CD4-positive, alpha-beta T cell treated with Interleukin-10 for 1 hour (primary cell): Measurements from ENCODE around the gene HTT-AS.
"Not testable (repeated sequence)": the region's sequence is repeated elsewhere in the genome, so short reads cannot be mapped to it uniquely, and the experiment has no call there.

Source experiments
- DNase-seq: peaks from one replicate; pipeline ENCODE4 v3.0.0-alpha.2; 2020

Gene HTT-AS

DNA sequence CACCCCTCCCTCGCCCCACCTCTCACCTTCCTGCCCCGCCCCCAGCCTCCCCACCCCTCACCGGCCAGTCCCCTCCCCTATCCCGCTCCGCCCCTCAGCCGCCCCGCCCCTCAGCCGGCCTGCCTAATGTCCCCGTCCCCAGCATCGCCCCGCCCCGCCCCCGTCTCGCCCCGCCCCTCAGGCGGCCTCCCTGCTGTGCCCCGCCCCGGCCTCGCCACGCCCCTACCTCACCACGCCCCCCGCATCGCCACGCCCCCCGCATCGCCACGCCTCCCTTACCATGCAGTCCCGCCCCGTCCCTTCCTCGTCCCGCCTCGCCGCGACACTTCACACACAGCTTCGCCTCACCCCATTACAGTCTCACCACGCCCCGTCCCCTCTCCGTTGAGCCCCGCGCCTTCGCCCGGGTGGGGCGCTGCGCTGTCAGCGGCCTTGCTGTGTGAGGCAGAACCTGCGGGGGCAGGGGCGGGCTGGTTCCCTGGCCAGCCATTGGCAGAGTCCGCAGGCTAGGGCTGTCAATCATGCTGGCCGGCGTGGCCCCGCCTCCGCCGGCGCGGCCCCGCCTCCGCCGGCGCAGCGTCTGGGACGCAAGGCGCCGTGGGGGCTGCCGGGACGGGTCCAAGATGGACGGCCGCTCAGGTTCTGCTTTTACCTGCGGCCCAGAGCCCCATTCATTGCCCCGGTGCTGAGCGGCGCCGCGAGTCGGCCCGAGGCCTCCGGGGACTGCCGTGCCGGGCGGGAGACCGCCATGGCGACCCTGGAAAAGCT, at the start of gene HTT-AS, which contains the start of gene HTT:
Gene HTT-AS, minus strand, starts transcription at position 461 of the 768 bp plus-strand sequence.
Gene HTT, plus strand, starts transcription at position 604 of the 768 bp plus-strand sequence. Its CDS starts 145 bp downstream, at position 749.
- DNase-seq, result peak; percentile 96

DNA sequence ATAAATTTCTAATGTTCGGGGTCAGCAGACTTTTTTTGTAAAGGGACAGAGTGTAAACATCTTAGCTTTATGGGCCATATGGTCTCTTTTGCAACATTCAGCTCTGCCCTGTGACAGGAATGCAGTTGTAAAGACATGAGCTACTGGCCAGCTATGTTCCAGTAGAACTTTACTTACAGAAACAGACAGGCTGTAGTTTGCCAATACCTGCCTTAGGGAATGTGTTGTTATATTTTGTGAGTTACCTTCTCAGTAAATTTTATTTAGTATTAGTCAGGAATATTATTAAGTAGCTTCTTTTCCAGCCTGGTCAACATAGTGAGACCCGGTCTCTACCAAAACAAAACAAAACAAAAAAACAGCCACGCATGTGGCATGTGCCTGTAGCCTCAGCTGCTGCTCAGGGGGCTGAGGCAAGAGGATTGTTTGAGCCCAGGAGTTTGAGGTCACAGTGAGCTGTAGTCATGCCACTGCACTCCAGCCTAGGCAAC, 48.9 kb upstream of the HTT-AS start:
- no peak for DNase-seq

DNA sequence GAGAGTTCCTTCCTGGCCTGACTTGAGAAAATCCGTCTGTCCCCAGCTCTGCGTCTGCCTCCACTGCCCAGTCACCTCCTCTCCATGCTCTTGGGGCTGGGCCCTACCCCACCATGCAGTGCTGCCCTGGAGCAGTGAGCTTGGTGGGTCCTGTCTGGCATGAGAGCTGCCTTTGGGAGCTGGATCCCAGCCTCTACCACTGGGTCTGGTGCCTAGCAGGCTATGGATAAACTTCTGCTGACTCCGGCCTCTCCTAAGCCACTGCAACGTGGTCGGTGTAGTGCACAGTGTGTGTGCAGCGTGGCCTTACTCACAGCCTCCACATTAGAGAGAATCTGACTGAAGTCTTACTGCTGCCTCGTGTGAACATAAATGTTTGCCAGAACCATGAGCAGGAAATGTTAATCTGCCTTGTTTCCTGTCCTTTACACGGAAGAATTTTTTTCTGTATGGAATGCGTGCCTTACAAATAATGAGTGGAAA, 47.8 kb upstream of the HTT-AS start:
- no peak for DNase-seq

DNA sequence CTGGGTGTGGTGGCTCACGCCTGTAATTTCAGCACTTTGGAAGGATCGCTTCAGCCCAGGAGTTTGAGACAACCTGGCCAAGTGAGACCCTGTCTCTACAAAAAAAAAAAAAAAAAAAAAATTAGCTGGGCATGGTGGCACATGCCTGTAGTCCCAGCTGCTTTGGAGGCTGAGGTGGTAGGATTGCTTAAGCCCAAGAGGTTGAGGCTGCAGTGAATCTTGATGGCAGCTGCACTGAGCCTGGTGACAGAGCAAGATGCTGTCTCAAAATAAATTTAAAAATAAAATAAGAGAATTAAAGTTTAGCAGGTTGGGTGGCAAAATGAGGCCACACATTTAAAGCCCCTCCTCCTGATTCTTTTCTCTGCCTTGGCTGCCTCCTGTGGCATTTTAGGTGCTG, 47.3 kb upstream of the HTT-AS start:
- no peak for DNase-seq

DNA sequence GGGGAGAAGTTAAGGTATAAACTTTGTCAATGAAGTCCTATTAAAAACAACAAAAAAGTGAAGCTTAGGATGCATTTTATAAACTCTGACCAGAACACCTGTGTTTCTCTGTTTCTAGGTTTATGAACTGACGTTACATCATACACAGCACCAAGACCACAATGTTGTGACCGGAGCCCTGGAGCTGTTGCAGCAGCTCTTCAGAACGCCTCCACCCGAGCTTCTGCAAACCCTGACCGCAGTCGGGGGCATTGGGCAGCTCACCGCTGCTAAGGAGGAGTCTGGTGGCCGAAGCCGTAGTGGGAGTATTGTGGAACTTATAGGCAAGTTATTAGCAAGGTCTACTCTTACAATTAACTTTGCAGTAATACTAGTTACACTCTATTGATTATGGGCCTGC, 46.8 kb upstream of the HTT-AS start:
- no peak for DNase-seq

DNA sequence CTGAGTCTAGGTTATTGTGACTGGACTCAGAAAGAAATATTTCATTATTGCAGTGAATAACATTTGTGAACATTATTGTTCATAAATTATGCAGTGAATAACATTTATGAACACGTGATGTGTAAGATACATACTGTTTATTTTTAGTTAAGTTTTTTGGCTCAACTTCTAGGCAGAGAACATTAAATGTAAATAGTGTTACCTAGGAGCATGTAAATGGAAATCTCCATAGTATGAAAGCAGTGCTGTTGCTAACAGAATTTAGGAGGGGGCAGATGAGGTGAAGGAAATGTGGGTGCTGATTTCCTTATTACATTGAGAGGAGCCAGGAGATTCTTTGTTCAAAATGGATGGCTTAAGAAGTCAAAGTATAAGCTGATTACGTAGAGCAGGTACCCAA, 45.1 kb upstream of the HTT-AS start:
- no peak for DNase-seq

DNA sequence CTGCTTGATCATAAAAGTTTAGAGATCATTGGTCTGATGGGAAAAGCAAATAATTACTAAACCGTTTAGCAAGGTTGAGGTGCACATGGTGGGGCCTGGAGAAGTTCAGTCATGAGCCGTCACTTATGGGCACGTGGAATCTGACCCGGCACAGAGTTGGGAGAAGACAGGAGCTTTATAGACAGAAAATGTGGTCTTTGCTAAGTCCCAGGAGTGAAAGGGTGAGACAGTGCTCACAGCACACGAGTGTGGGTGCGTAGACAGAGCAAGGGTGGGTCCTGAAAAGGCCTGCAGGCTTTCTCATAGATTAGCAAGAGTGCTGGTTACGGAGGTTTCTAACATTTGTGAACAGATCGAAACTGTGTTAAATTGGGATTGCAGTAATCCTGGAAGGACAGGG, 44.0 kb upstream of the HTT-AS start:
- DNase-seq, result no peak

DNA sequence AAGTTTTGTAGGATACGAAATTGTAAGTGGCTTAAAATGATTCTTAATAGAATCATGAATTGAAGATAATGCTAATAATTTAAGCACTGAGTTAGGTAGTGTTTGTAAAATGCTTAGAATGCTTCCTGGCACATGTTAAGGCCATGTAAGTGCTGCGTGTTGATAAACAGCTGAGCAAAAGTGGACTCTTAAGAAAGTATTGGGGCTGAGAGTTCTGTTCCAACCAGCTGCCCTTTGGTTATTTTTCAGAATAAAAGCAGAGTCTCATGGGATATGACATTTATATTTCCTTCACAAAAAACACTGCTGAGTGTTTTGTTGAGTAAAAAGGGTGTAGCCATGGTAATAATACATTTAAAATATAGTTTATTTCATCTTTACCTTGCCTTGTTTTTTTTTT, 42.6 kb upstream of the HTT-AS start:
- no peak for DNase-seq

DNA sequence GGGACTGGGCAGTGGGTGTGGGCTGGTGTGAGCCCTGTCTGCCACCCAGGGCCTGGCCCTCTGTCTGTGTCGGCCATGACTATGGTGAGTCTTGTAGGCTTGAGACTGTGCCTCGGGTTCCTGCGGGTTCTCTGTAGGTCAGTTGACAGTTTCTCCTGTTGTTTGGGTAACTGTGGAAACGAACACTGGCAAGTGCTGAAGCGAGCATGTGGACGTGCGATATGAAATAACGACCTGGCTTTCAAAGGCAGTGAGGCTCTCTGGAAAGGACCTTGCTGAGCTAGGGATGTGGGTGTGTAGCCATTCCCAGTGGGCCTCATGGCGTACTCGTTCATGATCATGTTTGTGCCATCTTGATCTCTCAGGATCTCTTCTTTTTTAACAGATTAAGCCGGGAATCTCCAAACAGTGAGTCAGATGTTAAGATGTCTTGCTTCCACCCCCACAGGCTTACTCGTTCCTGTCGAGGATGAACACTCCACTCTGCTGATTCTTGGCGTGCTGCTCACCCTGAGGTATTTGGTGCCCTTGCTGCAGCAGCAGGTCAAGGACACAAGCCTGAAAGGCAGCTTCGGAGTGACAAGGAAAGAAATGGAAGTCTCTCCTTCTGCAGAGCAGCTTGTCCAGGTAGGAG, 41.4 kb upstream of the HTT-AS start:
- DNase-seq, result no peak

DNA sequence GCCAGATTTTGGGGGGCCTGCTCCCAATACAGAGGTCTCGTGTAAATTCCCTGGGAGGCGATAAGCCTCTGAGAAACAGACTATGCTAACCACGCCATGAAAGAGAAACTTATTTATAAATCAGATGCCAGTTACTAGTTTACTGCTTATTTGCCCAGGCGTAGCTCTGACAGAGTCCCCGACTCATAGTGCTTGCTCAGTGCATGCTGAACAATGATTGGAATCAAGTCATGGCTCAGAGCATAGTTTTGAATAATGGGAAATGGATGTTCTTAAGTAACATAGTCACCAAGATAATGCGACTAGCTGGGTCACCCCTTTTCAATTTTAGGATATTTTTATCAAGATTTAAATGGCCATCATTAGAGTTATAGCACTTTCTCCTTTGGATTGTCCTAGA, 40.0 kb upstream of the HTT-AS start:
- no peak for DNase-seq

DNA sequence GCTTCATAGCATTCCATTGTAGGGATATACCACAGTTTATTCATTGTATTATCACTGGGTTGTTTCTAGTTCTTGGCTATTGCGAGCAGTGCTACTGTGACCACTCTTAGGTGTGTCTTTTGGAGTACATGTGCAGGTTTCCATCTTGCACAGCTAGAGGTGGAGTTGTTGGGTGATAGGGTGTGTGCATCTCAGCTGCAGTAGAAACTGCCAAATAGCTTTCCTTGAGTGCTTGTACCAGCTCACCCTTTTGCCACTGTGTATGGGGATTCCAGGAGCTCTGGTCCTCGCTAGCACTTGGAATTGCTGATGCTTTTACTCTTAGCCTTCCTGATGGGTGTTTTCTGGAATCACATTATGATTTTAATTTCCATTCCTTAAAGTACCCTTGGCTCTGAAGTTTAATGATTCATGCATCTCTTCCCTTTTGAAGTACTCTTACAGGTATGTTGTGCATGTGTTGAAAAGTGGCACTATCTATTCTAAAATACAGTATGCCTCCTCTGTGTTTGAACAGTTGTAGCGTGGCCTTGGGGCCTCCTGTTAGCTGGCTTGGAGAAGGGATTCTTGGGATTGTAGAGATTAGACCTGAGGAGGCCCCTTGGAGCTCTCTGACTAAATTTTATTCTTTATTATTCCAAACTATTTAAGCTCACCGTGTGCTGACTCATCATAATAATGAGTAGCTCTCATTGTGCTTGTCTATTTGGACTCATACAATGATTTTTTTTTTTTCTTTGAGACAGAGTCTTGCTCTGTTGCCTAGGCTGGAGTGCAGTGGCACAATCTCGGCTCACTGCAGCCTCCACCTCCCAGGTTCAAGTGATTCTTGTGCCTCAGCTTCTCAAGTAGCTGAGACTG, 38.5 kb upstream of the HTT-AS start:
- no peak for DNase-seq

DNA sequence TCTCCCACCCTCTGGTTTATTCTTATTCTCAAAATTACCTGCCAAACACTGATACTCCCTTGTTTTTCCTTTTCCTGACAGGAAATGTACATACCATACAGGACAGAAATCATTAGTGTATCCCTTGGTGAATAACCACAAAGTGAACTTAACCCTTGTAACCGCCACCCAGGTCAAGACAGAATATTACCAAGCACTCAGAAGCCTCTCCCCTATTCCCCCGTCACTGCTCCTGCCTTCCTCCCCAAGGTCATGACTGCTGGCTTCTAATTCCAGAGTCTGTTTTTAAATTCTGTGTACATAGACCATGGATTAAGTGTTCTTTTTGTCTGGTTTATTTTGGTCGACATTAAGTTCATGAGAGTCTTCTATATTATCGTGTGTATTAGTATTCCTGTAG, 37.9 kb upstream of the HTT-AS start:
- no peak for DNase-seq

DNA sequence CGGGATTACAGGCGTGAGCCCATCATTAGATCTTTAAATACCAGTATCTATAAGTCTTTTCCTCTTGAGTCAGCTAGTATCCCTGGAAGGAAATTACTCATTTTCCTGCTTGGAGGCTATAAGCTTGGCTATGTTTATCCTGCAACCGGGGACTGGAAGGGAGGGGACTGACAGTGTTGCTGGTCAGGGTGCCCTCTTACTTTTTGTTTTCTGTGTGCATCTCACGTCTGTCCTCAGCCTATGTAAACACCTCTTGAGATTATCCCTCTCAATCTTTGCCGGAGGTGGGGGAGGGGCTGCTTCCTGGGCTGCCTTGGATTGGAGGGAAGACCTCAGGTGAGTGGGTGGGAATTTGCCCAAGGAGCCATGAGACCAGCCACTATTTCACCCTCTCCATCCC, 37.1 kb upstream of the HTT-AS start:
- DNase-seq, result no peak

DNA sequence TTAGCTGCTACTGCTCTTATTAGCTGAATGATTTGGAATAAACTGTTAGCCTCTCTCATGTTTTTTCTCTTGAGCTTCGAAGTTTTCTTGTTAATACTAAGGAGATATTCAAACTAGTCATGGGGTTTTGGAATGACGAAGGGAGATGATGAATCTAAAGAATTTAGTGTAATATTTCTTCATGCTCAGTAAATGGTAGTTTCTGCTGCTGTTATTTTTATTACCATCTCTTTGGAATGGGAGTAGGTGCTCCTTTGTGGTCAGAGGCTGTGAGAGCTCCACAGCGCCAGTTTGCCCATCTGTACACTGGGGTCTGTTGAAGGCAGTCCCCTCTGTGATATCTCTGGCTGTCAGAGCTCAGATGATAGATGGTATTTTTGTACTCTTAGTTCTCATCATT, 33.9 kb upstream of the HTT-AS start:
- DNase-seq, result no peak

DNA sequence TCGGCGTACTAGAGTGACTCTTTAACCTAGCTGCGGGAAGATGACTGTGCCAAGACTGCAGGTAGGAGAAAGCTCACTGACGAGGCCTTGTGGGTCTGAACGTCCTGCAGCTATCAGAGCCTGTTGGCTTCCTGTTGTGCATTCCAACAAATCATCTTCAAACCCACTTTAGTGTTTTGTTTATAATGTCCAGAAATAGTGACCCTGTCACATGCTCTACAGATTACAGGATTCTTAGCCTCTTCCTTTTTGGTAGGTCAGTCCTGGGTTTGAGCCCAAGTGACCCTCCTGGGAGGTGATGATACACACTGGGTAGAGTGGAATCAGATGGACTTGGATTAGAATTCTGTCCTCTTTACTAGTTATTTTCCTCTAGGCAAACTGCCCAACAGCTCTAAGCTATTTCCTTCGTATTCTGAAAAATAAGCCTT, 33.4 kb upstream of the HTT-AS start:
- no peak for DNase-seq

DNA sequence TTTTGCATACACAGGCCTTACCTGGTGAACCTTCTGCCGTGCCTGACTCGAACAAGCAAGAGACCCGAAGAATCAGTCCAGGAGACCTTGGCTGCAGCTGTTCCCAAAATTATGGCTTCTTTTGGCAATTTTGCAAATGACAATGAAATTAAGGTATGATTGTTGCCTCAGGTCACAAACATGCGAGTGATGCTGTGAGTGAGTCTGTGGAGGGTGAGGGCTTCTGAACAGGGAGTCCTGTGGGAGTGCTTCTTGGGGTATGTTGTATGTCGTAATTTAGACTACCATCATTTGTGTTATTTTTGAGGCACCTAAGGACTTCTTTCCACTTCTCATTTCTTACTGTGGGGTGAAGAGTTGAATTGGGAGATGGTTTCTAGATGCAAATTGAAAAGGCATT, 32.9 kb upstream of the HTT-AS start:
- DNase-seq, result no peak

DNA sequence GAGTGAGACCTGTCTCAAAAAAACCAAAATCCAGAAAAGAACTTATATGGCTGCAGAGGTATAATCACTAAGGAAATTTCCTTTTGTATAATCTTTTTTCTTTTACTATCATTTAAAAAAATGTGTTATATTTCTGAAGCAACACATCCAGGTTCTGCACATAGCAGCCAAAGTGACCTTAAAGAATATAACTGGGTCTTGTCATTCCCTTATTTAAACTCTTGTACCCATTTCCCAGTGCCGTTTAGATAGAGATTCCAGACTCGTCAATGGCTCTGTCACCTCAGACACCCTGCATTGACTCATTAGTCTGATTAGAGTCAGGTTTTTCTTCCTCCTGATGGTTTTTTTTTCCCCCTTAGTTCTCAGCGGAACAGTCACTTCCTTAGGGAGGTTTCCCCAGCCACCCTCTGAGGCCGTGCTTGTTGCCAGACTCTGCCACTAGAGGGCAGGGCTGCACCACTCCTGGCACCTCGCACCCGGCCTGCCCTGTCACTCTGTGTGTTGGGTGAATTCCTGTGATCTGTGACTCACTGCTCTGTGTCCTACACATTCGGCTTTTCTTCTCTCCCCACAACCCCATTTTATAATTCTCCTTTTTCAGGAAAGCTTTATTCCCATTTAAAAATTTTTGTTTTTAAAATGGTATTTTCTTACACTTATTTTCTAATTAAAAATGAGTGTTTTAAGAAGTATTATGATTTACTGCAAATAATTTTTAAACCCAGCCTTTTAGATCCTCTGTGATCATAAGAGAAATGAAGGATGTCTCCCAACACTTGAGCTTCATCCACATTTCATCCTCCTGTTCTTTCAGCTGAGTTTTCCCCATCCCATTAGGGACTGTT, 32.2 kb upstream of the HTT-AS start:
- DNase-seq, result peak; percentile 83

DNA sequence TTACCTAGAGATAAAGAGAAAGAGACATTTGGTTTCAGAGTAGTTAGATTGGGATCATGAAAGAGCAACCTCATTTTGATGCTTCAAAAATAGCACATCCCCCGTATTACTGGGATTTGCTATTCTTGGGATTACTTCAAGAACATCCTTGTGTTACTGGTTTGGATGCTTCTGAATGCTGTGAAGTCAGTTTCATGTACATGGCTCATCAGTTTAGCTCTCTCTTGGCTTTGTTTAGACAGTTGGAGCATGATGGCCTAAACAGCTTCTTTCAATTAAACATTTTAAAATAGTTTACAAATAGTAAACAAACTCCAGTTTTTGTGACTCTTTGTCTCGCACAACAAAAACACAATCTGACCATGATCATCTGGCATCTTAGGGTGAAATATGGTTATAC, 24.0 kb upstream of the HTT-AS start:
- no peak for DNase-seq

DNA sequence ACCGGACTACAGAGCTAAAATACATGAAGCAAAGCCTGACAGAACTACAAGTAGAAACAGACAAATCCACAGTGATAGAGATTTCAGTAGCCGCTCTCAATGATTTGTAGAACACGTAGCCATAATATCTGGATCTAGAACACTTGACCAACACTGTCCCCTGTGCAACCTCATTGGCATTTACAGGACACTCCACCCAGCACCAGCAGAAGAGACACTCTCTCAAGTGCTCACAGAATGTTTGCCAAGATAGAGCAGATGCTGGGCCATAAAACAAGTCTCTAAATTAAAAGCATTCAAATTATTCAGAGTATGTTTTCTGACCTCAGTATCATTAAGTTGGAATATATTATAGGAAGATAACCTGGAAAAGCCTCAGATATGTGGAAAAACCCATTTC, 21.9 kb upstream of the HTT-AS start:
- no peak for DNase-seq

DNA sequence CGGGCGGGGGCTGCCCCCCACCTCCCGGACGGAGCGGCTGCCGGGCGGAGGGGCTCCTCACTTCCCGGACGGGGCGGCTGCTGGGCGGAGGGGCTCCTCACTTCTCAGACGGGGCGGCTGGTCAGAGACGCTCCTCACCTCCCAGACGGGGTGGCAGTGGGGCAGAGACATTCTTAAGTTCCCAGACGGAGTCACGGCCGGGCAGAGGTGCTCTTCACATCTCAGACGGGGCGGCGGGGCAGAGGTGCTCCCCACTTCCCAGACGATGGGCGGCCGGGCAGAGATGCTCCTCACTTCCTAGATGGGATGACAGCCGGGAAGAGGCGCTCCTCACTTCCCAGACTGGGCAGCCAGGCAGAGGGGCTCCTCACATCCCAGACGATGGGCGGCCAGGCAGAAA, 20.4 kb upstream of the HTT-AS start:
- not testable (repeated sequence) for DNase-seq

DNA sequence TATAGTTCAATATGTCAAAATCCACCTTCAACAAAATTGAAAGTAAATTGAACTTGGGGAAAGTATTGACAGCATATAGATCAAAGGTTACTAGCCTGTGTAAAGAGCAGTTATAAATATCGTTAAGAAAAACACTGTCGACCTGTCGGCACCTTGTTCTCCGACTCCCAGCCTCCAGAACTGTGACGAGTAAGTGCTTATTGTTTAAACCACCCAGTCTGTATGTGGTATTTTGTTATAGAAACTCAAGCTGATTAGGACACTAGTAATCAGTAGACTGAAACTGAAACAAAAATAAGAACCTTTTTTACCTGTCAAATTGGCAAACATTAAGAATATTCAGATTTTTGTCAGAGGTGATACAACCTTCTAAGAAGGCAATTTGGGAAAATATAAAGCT, 17.1 kb upstream of the HTT-AS start:
- DNase-seq, result no peak

DNA sequence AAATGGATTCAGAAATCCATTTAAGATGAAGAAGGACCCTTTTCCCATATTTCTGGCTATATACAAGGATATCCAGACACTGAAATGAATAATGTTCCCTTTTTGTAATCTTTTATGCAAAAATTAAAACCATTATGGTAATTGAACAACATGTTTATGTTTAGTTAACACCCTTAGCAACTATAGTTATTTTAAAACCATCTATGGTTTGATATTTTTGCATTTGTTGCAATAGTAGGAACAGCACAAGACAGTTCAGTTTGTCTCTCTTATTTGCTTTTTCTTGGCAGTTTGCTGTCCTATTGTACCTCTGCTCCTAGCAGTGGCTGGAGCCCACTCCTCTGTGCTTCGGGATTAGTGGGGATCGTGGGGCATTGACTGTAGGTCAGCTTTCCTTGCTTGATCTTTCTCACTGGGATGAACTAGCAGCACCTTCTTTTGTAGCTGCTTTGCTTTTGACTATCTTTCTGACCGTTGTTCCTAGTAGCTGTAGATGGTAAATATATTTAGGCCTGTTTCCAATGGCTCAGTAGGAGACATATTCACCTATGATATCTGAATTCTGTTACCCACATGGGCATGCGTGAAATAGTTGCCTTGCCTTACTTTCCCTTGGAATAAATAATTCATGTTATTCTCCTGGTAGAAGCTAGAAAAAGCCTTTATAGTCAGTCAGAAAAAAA, 12.9 kb upstream of the HTT-AS start:
- no peak for DNase-seq
